NCI-H2081 treated with DMSO at 0.1 percent for 48 hours (cell line): ENCODE measurements around the gene BRINP2.

ENCODE experiments used
- DNase-seq: peaks from one replicate; lab custom pipeline; 2025; lab: John Stamatoyannopoulos, UW

Gene BRINP2

GRCh38 chr1:177274687-177275211 lies 104.0 kb downstream of the BRINP2 start:
- DNase-seq: no peak

- no peak for DNase-seq
Observed at GRCh38 chr1:177275736-177276135, 105.0 kb downstream of the BRINP2 start.

GRCh38 chr1:177278626-177279390 lies 108.0 kb downstream of the BRINP2 start:
- no peak for DNase-seq

GRCh38 chr1:177281901-177282300 lies 111.1 kb downstream of the BRINP2 start:
- DNase-seq: no peak

- no peak for DNase-seq
Observed at GRCh38 chr1:177282976-177283375, 112.2 kb downstream of the BRINP2 start.

GRCh38 chr1:177283380-177283779 lies 112.6 kb downstream of the BRINP2 start:
- DNase-seq: no peak

- DNase-seq: no peak
Observed at GRCh38 chr1:177286396-177286795, 115.6 kb downstream of the BRINP2 start.

GRCh38 chr1:177287270-177287669 lies 116.5 kb downstream of the BRINP2 start:
- no peak for DNase-seq

GRCh38 chr1:177287994-177288393 lies 117.2 kb downstream of the BRINP2 start:
- no peak for DNase-seq

GRCh38 chr1:177289532-177289931 lies 118.8 kb downstream of the BRINP2 start:
- no peak for DNase-seq

GRCh38 chr1:177300431-177300830 lies 129.7 kb downstream of the BRINP2 start:
- no peak for DNase-seq

- DNase-seq: no peak
Observed at GRCh38 chr1:177301425-177302124, 130.8 kb downstream of the BRINP2 start.

GRCh38 chr1:177302357-177303044 lies 131.7 kb downstream of the BRINP2 start:
- DNase-seq: no peak

- no peak for DNase-seq
Observed at GRCh38 chr1:177305040-177306018, 134.6 kb downstream of the BRINP2 start.

GRCh38 chr1:177306019-177306415 lies 135.3 kb downstream of the BRINP2 start:
- no peak for DNase-seq

- DNase-seq: no peak
Observed at GRCh38 chr1:177306981-177307380, 136.2 kb downstream of the BRINP2 start.

GRCh38 chr1:177307771-177308170 lies 137.0 kb downstream of the BRINP2 start:
- DNase-seq: no peak

GRCh38 chr1:177309880-177310279 lies 139.1 kb downstream of the BRINP2 start:
- DNase-seq: no peak

GRCh38 chr1:177310326-177310725 lies 139.6 kb downstream of the BRINP2 start:
- no peak for DNase-seq

- DNase-seq: no peak
Observed at GRCh38 chr1:177311111-177311510, 140.4 kb downstream of the BRINP2 start.

- DNase-seq: no peak
Observed at GRCh38 chr1:177311586-177311985, 140.8 kb downstream of the BRINP2 start.
